Activated CD4-positive, alpha-beta T cell treated with anti-CD3 and anti-CD28 coated beads, Interleukin-2, amount 50 U/mL, for 24 hours (primary cell): ENCODE measurements around the gene PLCB1.

ENCODE experiments used
- DNase-seq, 2 donors: peaks; one replicate each; pipeline ENCODE4 v3.0.0-alpha.2; 2020; ENCODE audit warnings: low read depth in 1 of 2, low spot score in 1 of 2

The PLCB1 gene

DNA sequence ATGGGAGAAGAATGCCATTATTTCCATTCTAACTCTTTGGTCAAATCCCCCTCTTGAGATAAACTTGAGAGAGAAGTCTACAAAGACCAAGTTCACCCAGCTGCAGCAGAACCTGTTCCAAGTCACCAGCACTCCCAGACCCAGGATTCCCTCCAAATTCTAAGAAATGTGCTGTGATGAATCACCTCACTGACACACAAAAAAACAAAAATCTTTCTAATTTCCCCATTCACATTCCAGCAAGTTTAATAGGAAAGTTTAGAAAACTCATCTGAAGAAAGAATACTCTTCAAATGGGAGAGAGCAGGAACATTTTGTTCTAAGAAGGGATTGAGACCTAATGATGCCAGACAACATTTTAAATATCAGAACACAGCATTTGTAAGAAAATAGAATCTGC is 723.2 kb downstream of the PLCB1 start:
- DNase-seq, result no peak

DNA sequence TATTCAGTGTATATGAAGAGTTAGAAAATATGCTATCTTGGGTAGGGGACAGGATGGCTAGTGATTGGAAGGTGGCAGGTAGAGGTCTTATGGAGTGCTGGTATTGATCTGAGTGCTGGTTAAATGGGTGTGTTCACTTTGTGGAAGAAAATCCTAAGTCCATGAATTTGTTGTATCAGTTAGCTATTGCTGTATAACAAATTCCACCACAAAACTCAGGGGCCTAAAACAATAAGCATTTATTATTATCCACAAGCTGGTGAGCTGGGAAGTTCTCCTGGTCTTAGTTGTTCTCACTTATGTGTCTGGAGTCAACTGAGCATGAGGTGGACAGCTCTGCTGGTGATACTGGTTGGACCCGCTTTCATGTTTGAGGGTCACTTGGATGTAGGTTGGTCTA is 724.6 kb downstream of the PLCB1 start:
- DNase-seq, result no peak

DNA sequence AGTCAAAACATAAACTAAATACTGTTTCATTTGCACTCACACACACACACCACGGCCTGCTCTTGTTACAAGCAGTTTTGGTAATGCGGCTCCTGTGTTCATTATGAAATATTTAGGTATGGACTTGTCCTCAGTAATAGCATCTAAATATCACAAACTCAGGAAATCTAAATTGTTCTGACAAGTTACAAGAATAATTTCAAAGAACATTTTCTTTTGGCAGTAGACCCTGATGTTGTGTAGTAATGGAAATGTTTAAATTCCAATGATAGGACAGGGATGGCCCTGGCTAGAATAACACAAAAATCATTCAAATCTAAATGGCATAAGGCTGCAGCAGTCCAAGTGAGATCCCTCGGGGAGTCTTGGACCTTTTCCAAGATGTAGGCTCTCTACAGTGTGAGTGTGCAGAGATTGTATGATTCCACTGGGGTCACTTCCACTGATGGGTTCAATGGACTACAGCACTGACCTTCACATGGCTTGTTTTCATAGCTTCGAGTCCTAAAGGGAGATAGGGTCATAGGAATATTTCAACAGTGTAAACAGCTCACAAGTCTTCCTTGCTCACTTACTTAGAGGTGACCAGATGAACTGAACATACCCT is 726.2 kb downstream of the PLCB1 start:
- DNase-seq, result no peak

DNA sequence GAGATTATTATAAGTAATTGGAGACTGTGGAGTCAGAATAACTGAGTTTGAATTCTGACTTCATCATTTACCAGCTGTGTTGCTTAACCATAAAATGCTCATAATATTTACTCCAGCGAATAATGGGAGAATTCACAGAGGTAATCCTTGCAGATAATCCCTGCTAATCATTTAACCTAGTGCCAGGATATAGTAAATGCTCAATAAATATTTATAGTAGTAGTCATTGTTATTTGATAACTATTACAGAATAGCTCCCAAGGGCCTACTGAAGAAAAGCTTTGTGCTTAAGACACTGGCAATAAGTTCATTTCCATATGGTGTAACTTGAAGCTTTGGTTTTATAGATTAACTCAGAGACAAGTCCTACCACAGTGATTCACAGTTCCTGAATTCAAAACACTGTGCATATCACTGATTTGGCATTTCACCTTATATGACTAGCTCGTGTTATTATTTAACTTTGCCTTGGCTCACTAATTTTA is 728.0 kb downstream of the PLCB1 start:
- DNase-seq, result no peak

DNA sequence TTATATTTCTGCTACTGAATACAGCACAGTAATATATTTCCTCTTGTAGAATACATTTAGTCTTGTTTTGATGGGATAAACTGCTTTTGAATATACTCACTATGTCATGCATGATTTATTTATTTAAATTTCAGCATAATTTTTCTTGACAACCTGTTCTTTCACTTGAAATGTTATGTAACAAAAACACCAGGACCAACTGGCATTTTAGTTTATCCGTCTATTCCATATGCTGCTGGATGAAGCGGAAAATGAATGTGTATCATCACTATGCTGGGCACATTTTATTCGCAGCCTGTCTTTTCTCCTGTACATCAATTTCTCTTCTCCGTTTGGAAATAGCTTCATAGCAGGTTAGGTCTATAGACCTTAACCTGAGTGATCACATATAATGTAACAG is 730.0 kb downstream of the PLCB1 start:
- no peak for DNase-seq

DNA sequence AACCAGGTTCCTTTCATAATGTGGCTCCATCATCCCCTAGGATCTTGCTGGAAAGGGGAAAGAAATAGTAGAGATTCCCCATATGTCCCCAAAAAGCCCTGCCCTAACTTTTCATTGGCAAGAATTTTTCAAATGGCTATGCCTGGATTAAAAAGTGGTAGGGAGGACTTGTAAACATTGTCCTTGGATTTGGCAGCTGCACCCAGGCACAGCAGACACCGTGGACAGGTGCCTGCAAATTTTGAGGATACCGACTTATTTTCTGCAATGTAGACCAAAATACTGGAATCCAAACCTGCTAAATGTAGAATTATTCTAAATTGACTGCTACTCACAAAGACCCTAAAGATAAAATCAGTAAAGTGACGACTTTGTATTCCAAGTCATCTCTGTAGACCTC is 733.6 kb downstream of the PLCB1 start:
- DNase-seq, result no peak

DNA sequence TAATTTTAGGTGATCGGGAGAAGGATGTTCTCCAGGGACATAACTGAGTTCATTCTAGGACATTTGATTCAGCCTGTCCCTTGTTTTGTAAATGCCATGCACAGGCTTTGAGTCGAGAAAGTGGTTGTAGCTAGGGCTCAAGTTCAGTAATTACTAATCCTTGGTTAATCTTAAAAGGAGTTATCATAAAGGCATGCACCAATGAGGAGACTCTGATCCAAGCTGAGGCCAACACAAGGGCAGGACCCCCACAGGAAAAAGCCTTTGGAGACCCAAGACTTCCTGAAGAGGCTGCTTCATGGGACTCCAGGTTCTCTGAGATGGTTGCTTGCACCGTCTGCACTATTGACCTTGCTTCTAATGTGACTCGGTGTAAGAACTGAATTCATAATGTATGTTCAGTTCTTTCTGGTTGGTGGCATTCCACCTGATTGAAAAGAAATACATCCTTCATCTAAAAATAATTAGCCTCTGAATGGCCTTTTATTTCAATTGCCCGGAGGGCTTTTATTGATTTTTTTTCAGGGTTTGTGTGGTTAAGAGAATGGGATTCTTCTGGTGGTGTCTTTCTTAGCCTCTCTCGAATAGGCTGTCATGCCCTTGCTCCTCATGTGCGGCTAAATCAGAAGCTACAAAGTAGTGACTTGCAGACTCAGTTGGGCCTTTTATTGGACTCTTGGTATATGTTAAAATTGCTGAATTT is 735.1 kb downstream of the PLCB1 start:
- DNase-seq, result no peak

DNA sequence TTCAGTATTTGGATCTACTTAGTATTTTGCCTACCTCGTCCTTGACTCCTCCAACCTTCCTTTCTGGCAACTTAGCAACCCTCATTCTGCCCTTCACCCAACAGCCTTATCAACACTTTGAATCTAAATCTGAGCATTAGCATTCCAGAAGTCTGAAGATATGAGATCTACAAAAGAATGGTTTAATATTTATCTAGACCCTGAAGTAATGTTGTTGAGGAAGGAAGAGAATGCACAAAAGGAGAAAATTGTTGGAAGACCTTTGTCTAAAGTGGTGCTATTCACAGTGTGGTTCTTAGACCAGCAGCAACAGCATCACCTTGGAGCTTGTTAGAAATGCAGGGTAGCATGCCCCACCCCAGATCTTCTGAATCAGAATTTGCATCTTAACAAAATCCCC is 738.6 kb downstream of the PLCB1 start:
- no peak for DNase-seq

DNA sequence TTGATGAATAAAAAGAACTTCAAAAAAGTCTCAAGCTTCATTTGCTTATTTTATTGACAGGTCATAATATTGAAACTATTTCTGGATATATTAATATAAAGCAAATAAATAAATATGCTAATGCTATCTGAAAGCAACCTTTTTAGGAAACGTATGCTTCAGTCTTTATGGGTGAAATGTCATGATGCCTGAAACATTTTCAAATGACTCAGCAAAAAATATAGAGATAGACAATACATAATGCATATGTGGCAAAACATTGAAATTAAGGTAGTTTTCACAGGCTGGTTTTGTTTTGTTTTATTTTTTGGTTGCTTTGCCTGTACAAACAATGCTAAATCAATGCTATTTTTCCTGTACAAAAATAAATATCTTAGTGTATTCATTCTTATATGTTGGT is 742.4 kb downstream of the PLCB1 start:
- no peak for DNase-seq

DNA sequence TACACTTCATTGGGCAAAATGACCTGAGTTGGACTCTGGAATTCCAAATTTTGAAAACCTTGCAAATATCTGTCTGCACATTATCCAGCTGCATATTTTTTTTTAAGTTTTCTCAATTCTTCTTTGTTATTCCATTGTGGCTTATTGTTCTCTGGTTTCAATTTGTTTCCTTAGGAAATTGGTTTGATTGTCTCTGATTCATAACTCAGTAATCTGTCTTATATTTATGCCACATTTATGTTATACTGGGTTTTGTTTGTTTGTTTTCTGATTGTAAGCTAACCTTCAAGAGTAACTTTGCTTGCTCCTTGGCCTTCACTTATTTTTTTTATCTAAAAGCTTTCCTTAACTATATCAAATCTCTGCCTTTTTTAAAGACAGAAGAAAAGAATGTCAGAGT is 743.5 kb downstream of the PLCB1 start:
- DNase-seq, result no peak

DNA sequence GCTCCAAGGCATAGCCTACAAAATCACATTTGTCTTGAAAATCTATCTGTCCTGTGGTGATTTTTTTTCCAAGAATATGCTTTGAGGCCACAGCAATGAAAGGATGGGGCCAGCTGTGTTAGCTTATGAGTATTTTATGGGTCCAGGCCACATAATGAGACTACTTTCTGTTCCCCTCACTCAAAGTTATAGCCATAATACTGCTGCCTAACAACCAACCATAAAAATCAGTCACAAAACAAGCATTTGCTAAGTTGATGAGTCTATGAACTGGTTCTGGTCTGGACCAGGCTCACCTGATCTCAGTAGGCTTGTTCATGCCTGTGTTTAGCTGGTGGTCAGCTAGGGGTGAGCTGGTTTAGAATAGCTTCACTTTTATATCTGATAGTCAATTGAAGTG is 744.3 kb downstream of the PLCB1 start:
- DNase-seq, result no peak

DNA sequence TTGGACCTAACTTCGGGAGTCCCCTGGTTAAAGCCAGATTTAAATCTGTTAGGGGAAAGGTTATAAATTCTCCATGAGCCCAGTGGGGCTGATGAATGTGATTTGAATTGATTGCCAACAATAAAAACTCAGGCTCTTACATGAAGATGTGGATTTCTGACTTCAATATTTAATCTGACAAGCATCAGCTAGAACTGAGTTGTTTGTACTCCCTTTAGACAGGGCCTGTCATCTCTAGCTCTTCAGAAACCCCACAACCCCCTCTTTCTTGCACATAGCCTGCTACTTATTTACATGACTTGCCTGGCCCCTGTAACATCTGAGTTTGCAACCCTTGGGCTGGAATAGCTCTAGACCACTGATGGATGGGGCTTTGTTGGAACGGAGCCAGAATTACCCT is 745.2 kb downstream of the PLCB1 start:
- no peak for DNase-seq

DNA sequence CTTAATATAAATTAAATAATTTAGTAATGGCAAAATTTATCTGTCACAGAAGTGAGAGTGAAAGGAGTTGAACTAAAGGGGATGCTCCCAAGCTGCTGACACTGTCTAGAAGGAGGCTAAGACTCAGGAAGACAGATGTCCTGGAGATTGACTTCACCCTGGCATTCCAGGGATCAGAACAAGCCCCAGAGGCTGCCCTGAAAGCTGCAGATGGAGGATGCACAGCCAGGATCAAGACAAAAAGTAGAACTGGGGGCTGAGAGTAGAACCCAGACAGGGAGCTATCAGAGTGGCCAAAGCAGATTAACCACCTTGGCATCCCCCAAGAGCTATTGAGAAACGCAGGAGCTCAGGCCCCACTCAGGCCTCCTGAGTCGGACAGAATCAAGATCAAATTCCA is 747.6 kb downstream of the PLCB1 start:
- no peak for DNase-seq

DNA sequence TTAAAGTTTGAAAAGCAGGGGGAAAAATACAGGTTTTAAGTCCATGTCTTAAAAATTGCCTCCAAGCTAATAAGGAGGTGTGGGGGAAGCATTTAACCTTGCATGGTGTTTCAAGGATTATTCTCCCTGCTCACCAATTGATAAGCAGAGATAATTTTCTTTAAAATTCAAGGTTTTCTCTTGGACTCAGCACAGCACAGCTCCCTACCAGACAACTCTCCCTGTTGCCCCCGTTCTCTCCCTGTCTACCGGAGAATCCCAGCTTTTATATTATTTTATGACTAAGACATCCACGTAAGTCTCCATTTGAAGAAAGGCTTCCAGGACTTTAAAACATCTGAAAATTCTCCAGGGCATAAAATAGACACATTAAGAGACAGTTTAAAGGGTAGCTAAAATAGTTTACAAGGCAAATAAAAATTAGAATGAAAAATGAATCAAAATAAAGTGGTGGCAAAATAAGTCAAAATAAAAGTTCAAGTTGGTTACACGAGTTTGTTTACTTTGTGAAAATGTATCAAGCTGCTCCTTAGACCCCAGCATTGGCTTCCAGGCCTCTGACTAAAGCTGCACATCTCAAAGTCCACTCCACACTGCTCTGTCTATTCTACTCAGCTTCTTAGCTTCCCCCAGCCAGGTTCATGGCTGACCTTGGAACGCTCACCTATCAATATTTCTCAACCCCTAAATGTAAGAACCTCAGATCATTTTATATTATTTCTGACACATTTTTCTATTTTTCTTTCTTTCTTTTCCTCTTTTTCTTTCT is 748.2 kb downstream of the PLCB1 start:
- DNase-seq, result no peak

DNA sequence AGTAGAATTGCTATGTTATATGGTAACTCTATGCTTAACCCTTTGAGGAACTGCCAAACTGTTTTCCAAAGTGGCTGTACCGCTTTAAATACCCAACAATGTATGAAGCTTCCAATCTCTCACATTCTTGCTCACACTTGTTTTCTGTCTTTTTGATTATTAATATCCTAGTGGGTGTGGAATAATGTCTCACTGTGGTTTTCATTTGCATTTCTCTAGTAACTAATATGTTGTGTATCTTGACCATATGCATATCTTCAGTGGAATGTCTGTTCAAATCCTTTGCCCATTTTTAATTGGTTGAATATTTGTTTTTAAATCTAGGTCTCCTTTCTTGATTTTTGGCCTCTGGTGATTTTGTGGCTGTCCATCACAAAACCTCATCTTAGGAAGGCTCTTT is 759.0 kb downstream of the PLCB1 start:
- DNase-seq, result no peak

DNA sequence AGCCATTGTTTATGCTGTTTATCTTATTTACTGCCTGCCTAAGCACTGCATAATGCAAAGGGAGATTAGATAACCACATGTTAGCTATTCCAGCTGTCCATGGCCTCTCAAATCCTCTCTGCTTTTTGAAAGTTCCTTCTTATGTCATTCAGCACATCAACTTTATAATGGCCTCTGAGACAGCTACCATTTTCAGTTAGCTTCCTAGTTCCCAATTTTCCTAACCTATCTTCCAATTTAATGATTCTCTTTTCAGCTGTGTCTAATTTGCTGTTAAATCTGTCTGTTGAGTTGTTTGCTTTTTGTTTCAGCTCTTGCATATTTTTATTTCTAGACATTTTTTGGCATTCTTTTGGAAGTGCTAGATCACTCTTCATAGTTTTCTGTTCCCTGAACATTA is 763.4 kb downstream of the PLCB1 start:
- no peak for DNase-seq

DNA sequence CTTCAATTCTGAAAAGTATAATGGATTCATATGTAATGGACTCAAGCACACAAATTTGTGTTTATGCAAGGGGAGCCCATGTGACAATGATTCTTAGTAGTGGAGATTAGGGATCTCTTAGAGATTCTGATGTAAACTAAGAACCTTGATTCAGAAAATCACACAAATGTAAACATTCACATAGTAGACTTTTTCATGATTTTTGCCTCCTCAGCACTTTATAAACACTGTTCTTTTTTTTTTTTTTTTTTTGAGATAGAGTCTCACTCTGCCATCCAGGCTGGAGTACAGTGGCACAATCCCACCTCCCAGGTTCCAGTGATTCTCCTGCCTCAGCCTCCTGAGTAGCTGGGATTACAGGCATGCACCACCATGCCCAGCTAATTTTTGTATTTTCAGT is 766.8 kb downstream of the PLCB1 start:
- no peak for DNase-seq

DNA sequence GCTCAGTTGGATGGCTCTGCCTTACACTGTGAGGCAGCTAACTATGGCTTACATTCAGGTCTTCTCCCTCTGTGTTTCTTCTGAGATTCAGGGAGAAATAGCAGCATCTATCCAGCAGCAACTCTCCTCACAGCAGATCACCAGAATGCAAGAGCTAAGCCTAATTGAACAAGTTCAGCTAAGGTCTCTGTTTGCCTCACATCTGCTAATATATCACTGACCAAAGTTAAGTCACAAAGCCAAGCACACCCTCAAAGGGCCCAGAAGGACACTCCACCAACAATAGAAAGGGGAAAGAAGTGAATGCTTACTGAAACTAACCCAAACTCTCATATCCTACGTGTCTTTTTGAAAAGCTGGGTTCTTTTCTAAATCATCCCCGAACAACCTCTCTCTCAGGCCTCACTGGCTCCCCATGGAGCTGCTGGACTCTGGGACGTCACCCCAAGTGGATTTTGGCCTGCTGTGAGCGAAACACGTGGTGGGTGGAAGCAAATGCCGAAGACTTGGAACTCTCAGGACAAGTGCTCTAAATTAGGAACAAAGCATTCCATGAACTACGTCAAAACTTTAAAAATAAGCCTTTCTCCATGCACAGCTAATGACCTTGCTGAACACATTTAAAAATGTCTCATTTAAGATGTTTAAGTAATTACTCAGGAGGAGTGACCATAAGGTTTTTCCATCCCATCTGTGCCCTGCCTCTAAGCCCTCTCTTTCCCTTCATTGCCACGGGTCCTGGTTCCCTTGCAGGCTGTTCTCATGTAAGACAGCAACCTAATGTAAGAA is 769.4 kb downstream of the PLCB1 start:
- no peak for DNase-seq

DNA sequence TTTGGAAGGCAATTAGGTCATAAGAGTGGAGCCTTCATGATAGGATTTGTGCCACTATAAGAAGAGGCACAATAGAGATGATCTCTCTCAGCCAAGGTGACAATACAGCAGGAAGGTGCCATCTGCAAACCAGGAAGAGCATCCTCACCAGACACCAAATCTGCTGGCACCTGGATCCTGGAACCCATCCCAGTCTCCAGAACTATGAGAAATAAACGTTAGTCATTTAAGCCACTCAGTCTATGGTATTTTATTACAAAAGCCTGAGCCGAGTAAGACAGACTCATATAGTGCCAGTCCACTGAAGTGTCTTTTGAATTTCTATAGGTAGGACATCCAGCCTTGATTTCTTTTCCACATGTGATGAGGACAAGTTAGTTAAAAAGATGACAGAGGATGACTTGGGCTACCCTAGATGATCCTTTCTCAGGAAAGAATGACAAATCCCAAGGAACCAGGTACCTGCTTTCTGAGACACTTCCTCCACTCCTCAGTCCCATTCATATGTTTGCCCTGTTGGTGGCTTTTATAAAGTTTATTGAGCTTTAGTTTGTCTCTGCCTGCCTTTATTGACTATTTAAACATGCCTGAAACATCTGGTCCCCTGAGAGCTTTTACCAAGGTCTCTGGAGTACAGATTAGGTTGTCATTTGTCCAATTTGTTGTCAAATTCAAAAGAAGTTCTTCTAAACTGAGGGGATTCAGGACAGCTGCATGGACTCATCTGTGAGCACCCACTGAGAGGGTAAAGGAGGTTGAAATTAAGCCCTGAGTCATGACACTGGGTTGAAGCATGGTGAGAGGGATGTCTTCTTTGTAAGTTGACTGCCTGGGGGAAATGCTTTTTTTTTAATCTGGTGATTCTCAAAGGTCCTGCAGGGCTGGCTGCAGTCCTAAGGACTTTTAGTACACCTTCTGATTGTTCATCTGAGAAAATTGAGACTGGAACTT is 771.9 kb downstream of the PLCB1 start:
- DNase-seq, result no peak

DNA sequence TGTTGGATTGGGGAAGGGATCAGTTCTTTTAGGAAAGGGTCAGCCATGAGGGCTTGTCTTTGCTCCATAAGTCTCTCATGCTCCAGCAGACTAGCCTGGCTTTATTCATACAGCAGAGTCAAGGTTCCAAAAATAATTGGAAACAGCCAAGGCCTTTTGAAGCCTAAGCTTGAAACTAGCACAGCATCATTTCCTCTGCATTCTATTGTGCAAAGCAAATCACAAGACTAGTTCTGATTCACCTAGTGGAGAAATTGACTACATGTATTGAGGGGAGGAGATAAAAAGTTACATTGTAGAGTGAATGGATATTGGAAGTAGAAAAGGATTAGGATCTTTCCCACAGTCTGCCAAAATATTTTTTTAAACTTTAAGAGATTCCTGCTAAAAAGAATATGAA is 777.5 kb downstream of the PLCB1 start:
- no peak for DNase-seq
